SK-N-SH (cell line): Measurements from ENCODE around the gene PACC1. TPM values are rescaled to one million over a fixed set of nuclear protein-coding genes. Genes with fewer than 3 reads are reported as not detected.

Experiments
- CTCF ChIA-PET: fragments of 300-600, 350-600 bp; formaldehyde crosslinking; extraction: SDS; loops from one replicate; lab custom pipeline; 2021; lab: Yijun Ruan, JAX
- POLR2A ChIA-PET: fragments of 350-600 bp; sonication (Branson Sonifier 250); formaldehyde crosslinking; extraction: SDS; loops from one replicate; lab custom pipeline; 2020; ENCODE audit warnings: antibody characterized with exemption, inconsistent platforms; lab: Yijun Ruan, JAX
- DNase-seq: peaks from one replicate; pipeline ENCODE4 v3.0.0; 2012
- H2AFZ ChIP-seq: fragments of 200-600 bp; sonication (generic); 2 replicates; pipeline ENCODE4 v1.8.1; 2016; ENCODE audit warnings: antibody characterized with exemption, mild to moderate bottlenecking, low read depth
- H3F3A ChIP-seq: fragments of 200-600 bp; sonication (generic); replicated peaks from 2 replicates; pipeline ENCODE3; 2016; ENCODE audit warnings: antibody characterized with exemption, mild to moderate bottlenecking; ENCODE audit not compliant: insufficient read depth
- H3K27ac ChIP-seq, 2 experiments: fragments of 200-500 bp in 1 of 2; fragments of 200-600 bp in 1 of 2; sonication (Bioruptor generic) in 1 of 2; sonication (generic), shearing (Covaris generic) in 1 of 2; 2 replicates each; pipeline versions ENCODE4 v1.5.1 to v1.6.1; 2014 to 2016; ENCODE audit warnings: low read depth in 2 of 2, inconsistent platforms in 1 of 2, low read length in 1 of 2, mild to moderate bottlenecking in 1 of 2, mixed read lengths in 1 of 2
- H3K27me3 ChIP-seq: fragments of 200-600 bp; sonication (generic), shearing (Covaris generic); 2 replicates; pipeline ENCODE4 v1.6.1; 2016; ENCODE audit warnings: mixed run types; ENCODE audit not compliant: insufficient read depth
- H3K36me3 ChIP-seq, 2 experiments: fragments of 200-500 bp in 1 of 2; fragments of 200-600 bp in 1 of 2; sonication (Bioruptor generic) in 1 of 2; sonication (generic) in 1 of 2; replicated peaks in 1 of 2; 2 replicates each; pipeline versions ENCODE3 to v1.5.1; 2014 to 2016; ENCODE audit warnings: low read length in 1 of 2, mild to moderate bottlenecking in 1 of 2; ENCODE audit not compliant: insufficient read depth in 2 of 2, control insufficient read depth in 1 of 2
- H3K4me1 ChIP-seq, 2 experiments: fragments of 200-500 bp in 1 of 2; fragments of 200-600 bp in 1 of 2; sonication (Bioruptor generic) in 1 of 2; sonication (generic), shearing (Covaris generic) in 1 of 2; 2 replicates each; pipeline versions ENCODE4 v1.5.1 to v1.6.1; 2014 to 2016; ENCODE audit warnings: low read depth in 1 of 2, low read length in 1 of 2, mixed run types in 1 of 2; ENCODE audit not compliant: insufficient read depth in 2 of 2, control insufficient read depth in 1 of 2
- H3K4me2 ChIP-seq: fragments of 200-600 bp; sonication (generic), shearing (Covaris generic); 2 replicates; pipeline ENCODE4 v1.6.1; 2017; ENCODE audit warnings: mixed run types
- H3K4me3 ChIP-seq, 2 experiments: fragments of 200-500 bp in 1 of 2; fragments of 200-600 bp in 1 of 2; sonication (Bioruptor generic) in 1 of 2; sonication (generic), shearing (Covaris generic) in 1 of 2; 2 replicates each; pipeline versions ENCODE4 v1.5.1 to v1.8.1; 2014 to 2016; ENCODE audit warnings: low read depth in 2 of 2, inconsistent platforms in 1 of 2, low read length in 1 of 2, mild to moderate bottlenecking in 1 of 2, mixed read lengths in 1 of 2, moderate library complexity in 1 of 2
- H3K79me2 ChIP-seq: fragments of 200-600 bp; sonication (generic); 2 replicates; pipeline ENCODE4 v1.8.1; 2017; ENCODE audit warnings: mild to moderate bottlenecking; ENCODE audit not compliant: insufficient read depth
- H3K9ac ChIP-seq: fragments of 200-600 bp; sonication (generic); 2 replicates; pipeline ENCODE4 v1.6.1; 2017; ENCODE audit warnings: mixed run types
- H3K9me2 ChIP-seq: fragments of 200-600 bp; sonication (generic); 2 replicates; pipeline ENCODE4 v1.6.1; 2017; ENCODE audit warnings: mixed run types
- H3K9me3 ChIP-seq: fragments of 200-600 bp; sonication (generic); 2 replicates; pipeline ENCODE4 v1.6.1; 2017; ENCODE audit warnings: mixed run types, mild to moderate bottlenecking, moderate library complexity
- H4K20me1 ChIP-seq: fragments of 200-600 bp; sonication (generic); 2 replicates; pipeline ENCODE4 v1.6.1; 2017; ENCODE audit warnings: mild to moderate bottlenecking, mixed run types; ENCODE audit not compliant: insufficient read depth
- EP300 ChIP-seq, 2 experiments: IDR thresholded peaks; 2 replicates each; pipeline versions ENCODE4 v1.4.0 to v1.6.1; 2012; ENCODE audit warnings: borderline replicate concordance in 1 of 2, low read depth in 1 of 2, low read length in 1 of 2
- POLR2AphosphoS5 ChIP-seq: IDR thresholded peaks from 2 replicates; pipeline ENCODE4 v1.6.1; 2012; ENCODE audit warnings: low read depth, low read length
- RAD21 ChIP-seq: IDR thresholded peaks from 2 replicates; pipeline ENCODE4 v1.6.1; 2012; ENCODE audit warnings: mild to moderate bottlenecking, low read length
- RXRA ChIP-seq: IDR thresholded peaks from 2 replicates; pipeline ENCODE4 v1.4.0; 2012; ENCODE audit warnings: low read depth, mild to moderate bottlenecking, borderline replicate concordance
- SIN3A ChIP-seq: IDR thresholded peaks from 2 replicates; pipeline ENCODE4 v1.6.1; 2012; ENCODE audit warnings: low read depth, mild to moderate bottlenecking, low read length, moderate library complexity, borderline replicate concordance
- SMC3 ChIP-seq: IDR thresholded peaks from 2 replicates; pipeline ENCODE4 v1.6.1; 2012; ENCODE audit warnings: low read depth, low read length, improper control_type of control experiment
- TAF1 ChIP-seq: IDR thresholded peaks from 2 replicates; pipeline ENCODE4 v1.6.1; 2012; ENCODE audit warnings: low read depth, mild to moderate bottlenecking, low read length, moderate library complexity, borderline replicate concordance
- TCF12 ChIP-seq: IDR thresholded peaks from 2 replicates; pipeline ENCODE4 v1.4.0; 2012
- TEAD4 ChIP-seq: IDR thresholded peaks from 2 replicates; pipeline ENCODE4 v1.4.0; 2012; ENCODE audit warnings: mild to moderate bottlenecking, borderline replicate concordance; ENCODE audit not compliant: insufficient read depth
- WGBS: methylation state at CpG from one replicate; pipeline ENCODE4 v1.1.6; 2017; ENCODE audit warnings: low lambda C conversion rate; 5-methylcytosine and 5-hydroxymethylcytosine counted together
- polyA plus RNA-seq, 3 experiments: library from polyadenylated mRNA; depleted of rRNA; stranded (reverse); fragments of >200 nt; gene quantifications; 2 replicates each; pipeline ENCODE4 v1.2.3, GENCODE V29; 2012
- TF ChIP-seq, protein P1 (sequence below): fragments of 150-350 bp; IDR thresholded peaks from 2 replicates; pipeline ENCODE4 v1.6.1; 2016; ENCODE audit warnings: mild to moderate bottlenecking, low read depth, low read length
- TF ChIP-seq, protein P2 (sequence below): fragments of 150-350 bp; IDR thresholded peaks from 2 replicates; pipeline ENCODE4 v1.6.1; 2017; ENCODE audit warnings: antibody characterized with exemption, low read length, low read depth, borderline replicate concordance
- TF ChIP-seq, protein P3 (sequence below): IDR thresholded peaks from 2 replicates; pipeline ENCODE4 v1.4.0; 2012; ENCODE audit warnings: low read depth, borderline replicate concordance
- TF ChIP-seq, protein P4 (sequence below): IDR thresholded peaks from 2 replicates; pipeline ENCODE4; 2012
- TF ChIP-seq, protein P5 (sequence below): fragments of 200-600 bp; sonication (generic); IDR thresholded peaks from 2 replicates; pipeline ENCODE4 v1.6.1; 2017; ENCODE audit warnings: antibody characterized with exemption, mild to moderate bottlenecking, moderate library complexity
- TF ChIP-seq, protein P6 (sequence below): IDR thresholded peaks from 2 replicates; pipeline ENCODE4 v1.4.0; 2012; ENCODE audit warnings: low read depth

Gene PACC1
- polyA plus RNA-seq, 1 of the 3 experiments (the other 2 are of a cell fraction): 23.1 TPM

DNA sequence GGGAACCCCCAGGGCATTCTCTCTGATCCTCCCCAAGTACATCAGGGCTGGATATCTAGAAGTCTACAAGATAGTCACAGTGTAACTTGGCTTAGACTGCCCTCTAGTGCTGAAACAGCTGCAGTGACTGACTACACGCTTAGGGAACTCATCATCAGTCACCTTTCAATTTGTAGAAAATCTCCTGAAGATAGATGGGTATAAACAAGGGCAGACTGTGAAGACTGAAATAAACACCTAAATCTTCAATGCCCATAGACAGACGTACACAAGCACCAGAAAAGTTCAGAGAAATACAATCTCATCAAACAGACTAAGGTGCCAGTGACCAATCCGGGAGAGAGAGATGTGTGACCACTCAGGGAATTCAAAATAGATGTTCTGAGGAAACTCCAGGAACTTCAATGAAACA is 46.6 kb downstream of the PACC1 start:
- 59% methylated on average over 3 of the region's 3 CpGs for WGBS
- no peaks in the 10 kb centered on the region for H4K20me1 ChIP-seq
- H3K79me2 ChIP-seq: no peaks in the 10 kb centered on the region
- H3K27me3 ChIP-seq: no peaks in the 10 kb centered on the region
- H3K27ac ChIP-seq: no peak overlapping the region
- no peak overlapping the region for H3K4me3 ChIP-seq
- peak; percentile 60 for DNase-seq
- H3K4me2 ChIP-seq: no peak overlapping the region
- no peak overlapping the region for H3K9ac ChIP-seq
- CTCF ChIA-PET: interaction anchor here (0.6 to 5.7 kb wide), 23 partner anchors 8 to 687 kb away, joined by 3 to 42 read pairs (median 3); no protein-coding TSS in a partner anchor
- POLR2A ChIA-PET: interaction anchor here (0.6 kb wide), 1 partner anchor 297 kb away, joined by 3 read pairs; no protein-coding TSS in a partner anchor
- TF ChIP-seq EP300 (IDR thresholded peaks at IDR 0.05; ENCODE audit: borderline replicate concordance in 1 of 2, low read depth in 1 of 2, low read length in 1 of 2) (no peak), RXRA (no peak), TAF1 (no peak), TCF12 (no peak), TEAD4 (no peak), SIN3A (no peak), SMC3 (peak; percentile 68), RAD21 (peak; percentile 82), POLR2AphosphoS5 (no peak)
- TF ChIP-seq, protein P1, sequence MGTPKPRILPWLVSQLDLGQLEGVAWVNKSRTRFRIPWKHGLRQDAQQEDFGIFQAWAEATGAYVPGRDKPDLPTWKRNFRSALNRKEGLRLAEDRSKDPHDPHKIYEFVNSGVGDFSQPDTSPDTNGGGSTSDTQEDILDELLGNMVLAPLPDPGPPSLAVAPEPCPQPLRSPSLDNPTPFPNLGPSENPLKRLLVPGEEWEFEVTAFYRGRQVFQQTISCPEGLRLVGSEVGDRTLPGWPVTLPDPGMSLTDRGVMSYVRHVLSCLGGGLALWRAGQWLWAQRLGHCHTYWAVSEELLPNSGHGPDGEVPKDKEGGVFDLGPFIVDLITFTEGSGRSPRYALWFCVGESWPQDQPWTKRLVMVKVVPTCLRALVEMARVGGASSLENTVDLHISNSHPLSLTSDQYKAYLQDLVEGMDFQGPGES: no peak
- TF ChIP-seq, protein P2, sequence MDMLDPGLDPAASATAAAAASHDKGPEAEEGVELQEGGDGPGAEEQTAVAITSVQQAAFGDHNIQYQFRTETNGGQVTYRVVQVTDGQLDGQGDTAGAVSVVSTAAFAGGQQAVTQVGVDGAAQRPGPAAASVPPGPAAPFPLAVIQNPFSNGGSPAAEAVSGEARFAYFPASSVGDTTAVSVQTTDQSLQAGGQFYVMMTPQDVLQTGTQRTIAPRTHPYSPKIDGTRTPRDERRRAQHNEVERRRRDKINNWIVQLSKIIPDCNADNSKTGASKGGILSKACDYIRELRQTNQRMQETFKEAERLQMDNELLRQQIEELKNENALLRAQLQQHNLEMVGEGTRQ: no peak
- TF ChIP-seq, protein P3, sequence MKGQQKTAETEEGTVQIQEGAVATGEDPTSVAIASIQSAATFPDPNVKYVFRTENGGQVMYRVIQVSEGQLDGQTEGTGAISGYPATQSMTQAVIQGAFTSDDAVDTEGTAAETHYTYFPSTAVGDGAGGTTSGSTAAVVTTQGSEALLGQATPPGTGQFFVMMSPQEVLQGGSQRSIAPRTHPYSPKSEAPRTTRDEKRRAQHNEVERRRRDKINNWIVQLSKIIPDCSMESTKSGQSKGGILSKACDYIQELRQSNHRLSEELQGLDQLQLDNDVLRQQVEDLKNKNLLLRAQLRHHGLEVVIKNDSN: no peak
- TF ChIP-seq, protein P4, sequence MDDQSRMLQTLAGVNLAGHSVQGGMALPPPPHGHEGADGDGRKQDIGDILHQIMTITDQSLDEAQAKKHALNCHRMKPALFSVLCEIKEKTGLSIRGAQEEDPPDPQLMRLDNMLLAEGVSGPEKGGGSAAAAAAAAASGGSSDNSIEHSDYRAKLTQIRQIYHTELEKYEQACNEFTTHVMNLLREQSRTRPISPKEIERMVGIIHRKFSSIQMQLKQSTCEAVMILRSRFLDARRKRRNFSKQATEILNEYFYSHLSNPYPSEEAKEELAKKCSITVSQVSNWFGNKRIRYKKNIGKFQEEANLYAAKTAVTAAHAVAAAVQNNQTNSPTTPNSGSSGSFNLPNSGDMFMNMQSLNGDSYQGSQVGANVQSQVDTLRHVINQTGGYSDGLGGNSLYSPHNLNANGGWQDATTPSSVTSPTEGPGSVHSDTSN: no peak
- TF ChIP-seq, protein P5, sequence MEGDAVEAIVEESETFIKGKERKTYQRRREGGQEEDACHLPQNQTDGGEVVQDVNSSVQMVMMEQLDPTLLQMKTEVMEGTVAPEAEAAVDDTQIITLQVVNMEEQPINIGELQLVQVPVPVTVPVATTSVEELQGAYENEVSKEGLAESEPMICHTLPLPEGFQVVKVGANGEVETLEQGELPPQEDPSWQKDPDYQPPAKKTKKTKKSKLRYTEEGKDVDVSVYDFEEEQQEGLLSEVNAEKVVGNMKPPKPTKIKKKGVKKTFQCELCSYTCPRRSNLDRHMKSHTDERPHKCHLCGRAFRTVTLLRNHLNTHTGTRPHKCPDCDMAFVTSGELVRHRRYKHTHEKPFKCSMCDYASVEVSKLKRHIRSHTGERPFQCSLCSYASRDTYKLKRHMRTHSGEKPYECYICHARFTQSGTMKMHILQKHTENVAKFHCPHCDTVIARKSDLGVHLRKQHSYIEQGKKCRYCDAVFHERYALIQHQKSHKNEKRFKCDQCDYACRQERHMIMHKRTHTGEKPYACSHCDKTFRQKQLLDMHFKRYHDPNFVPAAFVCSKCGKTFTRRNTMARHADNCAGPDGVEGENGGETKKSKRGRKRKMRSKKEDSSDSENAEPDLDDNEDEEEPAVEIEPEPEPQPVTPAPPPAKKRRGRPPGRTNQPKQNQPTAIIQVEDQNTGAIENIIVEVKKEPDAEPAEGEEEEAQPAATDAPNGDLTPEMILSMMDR: peak; percentile 87
- TF ChIP-seq, protein P6, sequence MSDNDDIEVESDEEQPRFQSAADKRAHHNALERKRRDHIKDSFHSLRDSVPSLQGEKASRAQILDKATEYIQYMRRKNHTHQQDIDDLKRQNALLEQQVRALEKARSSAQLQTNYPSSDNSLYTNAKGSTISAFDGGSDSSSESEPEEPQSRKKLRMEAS: no peak
- no peaks in the 10 kb centered on the region for H3F3A ChIP-seq
- no peak overlapping the region for H2AFZ ChIP-seq
- no peaks in the 10 kb centered on the region for H3K9me2 ChIP-seq
- no peaks in the 10 kb centered on the region for H3K4me1 ChIP-seq
- peaks cover 21 to 22% of the 10 kb centered on the region in 2 experiments for H3K36me3 ChIP-seq
- no peaks in the 10 kb centered on the region for H3K9me3 ChIP-seq
